Activated T-helper 9 cell treated with anti-CD3 and anti-CD28 coated beads, Interleukin-2, amount 50 U/mL, for 16 hours (primary cell): ENCODE data around the gene NCBP2L.
A peak's percentile ranks its signal among the peaks of the same experiment; 100 is the strongest.

Experiments used
- DNase-seq: peaks from one replicate; pipeline ENCODE4 v3.0.0-alpha.2; 2020; ENCODE audit warnings: low read depth

NCBP2L gene

GRCh38 chrX:107752714-107753113 lies 24.8 kb upstream of the NCBP2L start:
- no peak for DNase-seq

DNA sequence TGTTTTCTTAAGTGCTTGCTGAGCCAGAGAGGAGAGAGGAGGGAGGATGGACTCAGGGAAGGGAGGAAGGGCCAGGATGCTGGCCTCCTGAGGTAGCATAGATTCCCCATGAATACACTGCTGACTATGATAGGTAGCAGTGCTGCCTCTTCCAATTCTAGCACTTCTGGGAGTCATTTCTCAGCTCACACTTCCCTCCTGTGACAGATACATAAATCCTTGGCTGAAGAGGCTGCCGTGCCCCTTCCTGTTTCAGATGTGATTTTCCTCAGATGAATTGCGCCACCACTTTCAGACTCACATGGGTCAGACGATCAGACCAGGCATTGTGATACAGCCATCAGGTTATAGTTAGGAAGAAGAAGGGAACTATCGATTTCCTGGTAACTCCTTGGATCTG lies 24.3 kb upstream of the NCBP2L start:
- no peak for DNase-seq

- DNase-seq, result no peak
Measured at GRCh38 chrX:107755721-107756120, 21.8 kb upstream of the NCBP2L start.

- DNase-seq, result no peak
Measured at GRCh38 chrX:107758231-107758766, 19.2 kb upstream of the NCBP2L start.

GRCh38 chrX:107760304-107761077 lies 17.0 kb upstream of the NCBP2L start:
- no peak for DNase-seq

DNA sequence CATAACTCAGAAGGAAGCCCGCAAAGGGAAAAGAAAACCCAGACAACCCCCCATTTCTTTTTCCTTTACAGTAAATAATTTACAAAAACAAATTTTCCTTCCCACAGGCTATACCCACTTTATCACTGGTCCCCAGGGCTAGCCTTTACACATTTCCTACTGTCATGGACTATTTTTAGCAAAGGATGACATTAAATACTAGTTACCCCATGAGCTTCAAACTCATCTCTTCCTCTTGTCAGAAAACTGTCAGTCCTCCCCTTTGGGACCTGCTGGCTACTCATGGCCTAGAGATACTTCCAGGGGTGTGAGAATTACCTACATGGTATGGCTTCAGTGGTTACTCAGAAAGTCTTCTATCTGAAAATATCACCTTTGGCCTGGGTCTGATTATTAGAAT lies 13.9 kb upstream of the NCBP2L start:
- no peak for DNase-seq

GRCh38 chrX:107764845-107765608 lies 12.5 kb upstream of the NCBP2L start:
- no peak for DNase-seq

GRCh38 chrX:107766470-107767150 lies 10.9 kb upstream of the NCBP2L start:
- DNase-seq, result no peak

DNA sequence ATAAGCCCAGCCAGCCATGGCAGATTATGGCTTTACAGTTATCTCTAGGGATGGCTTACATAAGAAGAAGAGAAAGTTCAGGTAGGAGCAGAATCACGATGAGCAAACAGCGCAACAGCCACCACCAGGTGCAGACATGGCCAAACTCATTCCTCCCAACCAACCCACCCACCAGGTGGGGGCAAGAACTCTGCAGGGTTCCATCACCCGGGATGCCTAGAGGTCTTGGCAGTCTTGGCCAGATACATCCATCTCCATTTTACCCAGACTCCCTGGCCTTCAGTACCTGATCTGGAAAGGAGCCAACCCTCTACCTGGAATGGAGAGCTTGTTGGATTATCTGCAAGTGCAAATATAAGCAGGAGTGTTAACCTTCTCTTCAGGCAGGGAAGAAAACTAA lies 9.5 kb upstream of the NCBP2L start:
- no peak for DNase-seq

DNA sequence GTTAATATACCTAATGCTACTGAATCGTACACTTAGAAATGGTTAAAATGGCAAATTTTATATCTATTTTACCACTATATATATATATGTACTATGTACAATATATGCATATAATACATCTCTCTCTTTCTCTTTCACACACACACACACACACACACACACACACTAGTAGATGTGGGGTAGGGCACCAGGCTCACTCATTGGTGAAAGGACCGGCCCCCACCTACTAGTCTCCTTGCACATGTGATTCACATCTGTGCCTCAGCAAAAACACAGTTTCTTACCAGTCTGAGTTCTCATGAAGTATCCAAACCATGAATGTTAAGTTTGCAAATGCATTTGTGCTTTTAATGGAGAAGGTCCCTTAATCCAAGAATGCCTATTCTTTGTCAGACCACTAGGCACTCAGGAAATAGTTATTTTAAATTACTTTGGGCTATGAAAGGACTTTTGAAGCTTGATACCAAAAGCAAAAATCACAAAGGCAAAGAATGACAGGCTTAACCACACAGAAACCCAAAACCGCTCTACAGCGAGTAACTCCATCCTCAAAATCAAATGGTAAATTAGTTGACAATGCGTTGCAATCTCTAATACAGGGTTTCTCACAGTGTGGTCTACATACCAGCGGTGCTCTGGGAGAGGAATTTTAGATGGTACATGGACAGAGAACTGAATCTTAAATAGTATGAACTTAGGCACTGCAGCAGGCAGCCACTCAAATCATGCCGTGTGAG lies 7.8 kb upstream of the NCBP2L start:
- no peak for DNase-seq

- DNase-seq, result no peak
Measured at GRCh38 chrX:107773206-107773605, 4.3 kb upstream of the NCBP2L start.

GRCh38 chrX:107773906-107774435 lies 3.6 kb upstream of the NCBP2L start:
- DNase-seq, result no peak

GRCh38 chrX:107775000-107775733 lies 2.4 kb upstream of the NCBP2L start:
- no peak for DNase-seq

- peak; percentile 32 for DNase-seq
Measured at GRCh38 chrX:107775734-107776511, 1.6 kb upstream of the NCBP2L start, which contains the start of gene TSC22D3. Gene TSC22D3, minus strand, starts transcription at chrX:107775787. Its CDS starts 368 bp downstream, at chrX:107775419.

DNA sequence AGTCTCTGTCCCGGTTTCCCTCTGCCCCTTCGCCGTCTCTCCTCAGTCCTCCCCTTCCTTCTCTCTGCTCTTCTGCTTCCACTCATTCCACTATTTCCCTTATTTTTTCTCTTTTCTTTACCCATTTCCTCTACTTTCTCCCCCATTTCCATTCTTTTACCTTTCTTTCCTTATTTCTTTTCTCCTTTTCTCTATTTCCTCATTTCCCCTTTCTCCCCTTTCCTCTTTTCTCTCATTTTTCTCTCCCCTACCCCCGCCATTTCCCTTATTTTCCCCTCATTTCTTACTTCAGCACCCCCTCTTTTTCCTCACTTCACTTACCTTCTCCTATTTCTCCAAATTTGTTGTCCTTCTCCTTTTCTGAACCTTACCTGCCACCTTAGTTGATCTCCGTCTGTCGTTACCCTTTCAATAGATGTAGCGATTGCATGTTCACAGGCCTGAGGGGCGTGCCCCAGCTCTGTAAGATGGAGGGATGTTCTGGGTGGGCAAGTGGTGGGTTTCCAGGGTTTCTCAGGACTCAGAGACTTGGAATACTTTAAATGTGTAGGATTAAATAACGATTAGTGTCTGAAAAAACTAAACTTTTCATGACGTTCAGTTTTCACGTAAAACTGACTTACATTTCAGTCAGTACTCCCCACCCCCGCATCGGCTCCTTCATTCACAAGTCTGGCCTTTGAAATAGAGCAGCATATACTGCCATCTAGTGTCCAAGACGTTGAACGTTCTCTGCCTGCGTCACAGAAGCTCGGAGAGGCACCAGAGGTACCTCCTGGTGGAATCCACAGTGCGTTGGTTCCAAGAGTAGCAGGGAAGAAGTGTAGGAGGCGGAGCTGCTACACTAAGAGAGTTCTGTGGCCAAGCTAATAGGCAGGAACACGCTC lies 641 bp upstream of the NCBP2L start:
- DNase-seq, result peak; percentile 61

DNA sequence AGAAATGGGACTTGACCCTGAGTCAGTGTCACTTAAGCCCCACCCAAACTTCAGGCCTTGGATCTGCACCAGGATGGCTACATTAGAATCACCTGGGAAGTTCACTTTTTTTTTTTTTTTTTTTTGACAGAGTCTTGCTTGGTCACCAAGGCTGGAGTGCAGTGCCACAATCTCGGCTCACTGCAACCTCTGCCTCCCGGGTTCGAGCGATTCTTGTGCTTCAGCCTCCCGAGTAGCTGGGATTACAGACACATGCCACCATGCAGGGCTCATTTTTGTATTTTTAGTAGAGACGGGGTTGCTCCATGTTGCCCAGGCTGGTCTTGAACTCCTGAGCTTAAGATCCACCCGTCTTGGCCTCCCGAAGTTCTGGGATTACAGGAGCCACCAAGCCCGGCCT lies 3.0 kb downstream of the NCBP2L start:
- no peak for DNase-seq

DNA sequence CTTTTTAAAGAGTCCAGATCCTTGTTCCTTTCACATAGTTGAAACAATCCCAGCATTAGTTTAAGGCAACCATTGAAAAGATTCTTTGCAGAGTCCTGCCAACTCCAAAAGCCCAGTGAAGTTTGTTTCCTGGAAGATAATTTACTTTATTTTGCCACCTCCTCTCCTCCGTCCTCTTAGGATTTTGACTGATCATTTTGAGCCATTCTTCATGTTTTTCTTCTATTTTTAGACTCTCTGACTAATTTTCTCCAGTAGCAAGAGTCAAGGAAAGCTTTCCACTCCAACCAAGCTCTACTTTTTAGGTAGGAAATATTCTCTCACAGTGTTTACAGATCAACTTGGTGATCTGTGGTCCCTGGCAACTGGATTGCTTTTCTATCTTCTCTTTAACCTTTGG lies 10.3 kb downstream of the NCBP2L start:
- DNase-seq, result no peak

GRCh38 chrX:107804427-107804826 lies 26.9 kb downstream of the NCBP2L start:
- DNase-seq, result no peak

GRCh38 chrX:107805179-107805578 lies 27.6 kb downstream of the NCBP2L start:
- no peak for DNase-seq
